Astrocyte (in vitro differentiated cells and primary cell): ENCODE measurements around the gene EIF4G3.

Source experiments
- EZH2 ChIP-seq: IDR thresholded peaks from 2 replicates; pipeline ENCODE4 v1.6.1; 2012; ENCODE audit warnings: mild to moderate bottlenecking, low read length, inconsistent platforms; ENCODE audit not compliant: insufficient read depth
- TF ChIP-seq, protein P1 (sequence below): IDR thresholded peaks from 2 replicates; pipeline ENCODE4 v1.5.1; 2011; ENCODE audit warnings: low read depth, mild to moderate bottlenecking, inconsistent platforms, low read length, moderate library complexity; ENCODE audit not compliant: insufficient read depth

DNA sequence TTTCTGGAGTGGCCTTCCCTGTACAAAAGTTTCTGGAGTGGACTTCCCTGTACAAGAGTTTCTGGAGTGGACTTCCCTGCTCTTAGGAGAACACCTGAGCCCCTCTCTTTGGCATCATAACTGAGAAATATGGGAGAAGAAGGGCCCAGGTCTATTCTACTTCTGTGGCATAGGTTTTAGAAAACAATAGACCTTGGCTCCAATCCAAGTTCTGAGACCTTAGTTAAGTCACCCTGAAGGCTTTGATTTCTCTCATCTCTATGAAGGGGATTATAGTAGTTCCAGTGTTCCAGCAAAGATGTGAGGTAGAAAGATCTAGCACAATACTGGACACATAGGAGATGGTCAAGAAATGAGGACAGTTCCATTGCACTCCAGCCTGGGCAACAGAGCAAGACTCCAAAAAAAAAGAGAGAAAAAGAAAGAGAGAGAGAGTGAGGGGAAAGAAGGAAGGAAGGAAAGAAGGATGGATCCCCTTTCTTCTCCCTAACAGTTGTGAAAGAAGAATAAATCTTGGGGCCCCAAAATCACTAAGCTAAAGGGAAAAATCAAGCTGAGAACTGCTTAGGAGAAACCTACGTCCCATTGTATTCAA, 13.3 kb upstream of the EIF4G3 start:
- TF ChIP-seq, protein P1, sequence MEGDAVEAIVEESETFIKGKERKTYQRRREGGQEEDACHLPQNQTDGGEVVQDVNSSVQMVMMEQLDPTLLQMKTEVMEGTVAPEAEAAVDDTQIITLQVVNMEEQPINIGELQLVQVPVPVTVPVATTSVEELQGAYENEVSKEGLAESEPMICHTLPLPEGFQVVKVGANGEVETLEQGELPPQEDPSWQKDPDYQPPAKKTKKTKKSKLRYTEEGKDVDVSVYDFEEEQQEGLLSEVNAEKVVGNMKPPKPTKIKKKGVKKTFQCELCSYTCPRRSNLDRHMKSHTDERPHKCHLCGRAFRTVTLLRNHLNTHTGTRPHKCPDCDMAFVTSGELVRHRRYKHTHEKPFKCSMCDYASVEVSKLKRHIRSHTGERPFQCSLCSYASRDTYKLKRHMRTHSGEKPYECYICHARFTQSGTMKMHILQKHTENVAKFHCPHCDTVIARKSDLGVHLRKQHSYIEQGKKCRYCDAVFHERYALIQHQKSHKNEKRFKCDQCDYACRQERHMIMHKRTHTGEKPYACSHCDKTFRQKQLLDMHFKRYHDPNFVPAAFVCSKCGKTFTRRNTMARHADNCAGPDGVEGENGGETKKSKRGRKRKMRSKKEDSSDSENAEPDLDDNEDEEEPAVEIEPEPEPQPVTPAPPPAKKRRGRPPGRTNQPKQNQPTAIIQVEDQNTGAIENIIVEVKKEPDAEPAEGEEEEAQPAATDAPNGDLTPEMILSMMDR = no peak
- no peak for TF ChIP-seq EZH2
